Common myeloid progenitor, CD34-positive (primary cell): ENCODE measurements around the gene C19orf85.
A peak's percentile ranks its signal among the peaks of the same experiment; 100 is the strongest.

Experiments used
- CTCF ChIA-PET: fragments of 350-600 bp; sonication (Branson Sonifier 250); formaldehyde crosslinking; loops from one replicate; lab custom pipeline; 2021; ENCODE audit warnings: antibody characterized with exemption; lab: Charles Lee
- POLR2A ChIA-PET: fragments of 350-600 bp; sonication (Branson Sonifier 250); formaldehyde crosslinking; loops from one replicate; lab custom pipeline; 2021; ENCODE audit warnings: antibody characterized with exemption; lab: Charles Lee
- DNase-seq, 3 donors: peaks; one replicate each; pipeline versions ENCODE4 v3.0.0 to v3.0.0-alpha.2; 2013
- H3K27ac ChIP-seq, 2 experiments: 1 replicate in 1 of 2; 2 replicates in 1 of 2; pipeline ENCODE4 v1.7.0; 2013; ENCODE audit warnings: inconsistent platforms in 2 of 2, low read length in 2 of 2, mild to moderate bottlenecking in 2 of 2, low read depth in 1 of 2, moderate library complexity in 1 of 2; ENCODE audit not compliant: severe bottlenecking in 2 of 2, insufficient read depth in 1 of 2, poor library complexity in 1 of 2
- H3K27me3 ChIP-seq, 5 experiments: replicated peaks in 2 of 5; 1 replicate in 3 of 5; 2 replicates in 2 of 5; pipeline versions ENCODE4 v1.6.1 to v1.7.0; 2013; ENCODE audit warnings: low read length in 4 of 5, mild to moderate bottlenecking in 2 of 5, moderate library complexity in 2 of 5, inconsistent platforms in 1 of 5; ENCODE audit not compliant: insufficient read depth in 5 of 5, control insufficient read depth in 4 of 5
- H3K36me3 ChIP-seq, 4 experiments: 1 replicate in 2 of 4; 2 replicates in 2 of 4; pipeline versions ENCODE4 v1.6.1 to v1.7.0; 2013; ENCODE audit warnings: low read length in 3 of 4, control low read depth in 1 of 4, mild to moderate bottlenecking in 1 of 4; ENCODE audit not compliant: control insufficient read depth in 4 of 4, insufficient read depth in 4 of 4
- H3K4me1 ChIP-seq, 4 experiments: 1 replicate in 3 of 4; 2 replicates in 1 of 4; pipeline versions ENCODE4 v1.6.1 to v1.7.1; 2013; ENCODE audit warnings: low read length in 3 of 4, mild to moderate bottlenecking in 3 of 4, control low read depth in 1 of 4, inconsistent platforms in 1 of 4, moderate library complexity in 1 of 4; ENCODE audit not compliant: control insufficient read depth in 4 of 4, insufficient read depth in 4 of 4; ENCODE audit errors: control extremely low read depth in 1 of 4
- H3K4me3 ChIP-seq, 7 experiments: 1 replicate in 4 of 7; 2 replicates in 3 of 7; pipeline versions ENCODE4 v1.5.1 to v1.7.0; 2013; ENCODE audit warnings: mild to moderate bottlenecking in 7 of 7, low read length in 6 of 7, moderate library complexity in 6 of 7, inconsistent platforms in 2 of 7, low read depth in 2 of 7, control low read depth in 1 of 7; ENCODE audit not compliant: insufficient read depth in 4 of 7, control insufficient read depth in 1 of 7; ENCODE audit errors: extremely low read depth in 1 of 7
- H3K9me3 ChIP-seq, 5 experiments: 1 replicate in 4 of 5; 2 replicates in 1 of 5; pipeline versions ENCODE4 v1.6.1 to v1.7.1; 2013; ENCODE audit warnings: low read length in 4 of 5, mild to moderate bottlenecking in 2 of 5, inconsistent platforms in 1 of 5, low read depth in 1 of 5, moderate library complexity in 1 of 5; ENCODE audit not compliant: control insufficient read depth in 4 of 5, insufficient read depth in 2 of 5; ENCODE audit errors: control extremely low read depth in 1 of 5
- WGBS: methylation state at CpG from one replicate; pipeline ENCODE4 v1.1.5; 2013; ENCODE audit not compliant: insufficient coverage; 5-methylcytosine and 5-hydroxymethylcytosine counted together

C19orf85 gene

GRCh38 chr19:55440411-55441105 is 24.0 kb downstream of the C19orf85 start:
- Histone ChIP-seq H3K27me3 (peaks cover 3 to 87% (median 50%) of the 10 kb centered on the region in 5 experiments), H3K27ac (no peak overlapping the region), H3K36me3 (no peaks in the 10 kb centered on the region), H3K9me3 (no peaks in the 10 kb centered on the region), H3K4me1 (peaks cover 0 to 34% (median 28%) of the 10 kb centered on the region in 4 experiments), H3K4me3 (no peak overlapping the region)
- CTCF ChIA-PET = no interaction called here
- POLR2A ChIA-PET = no interaction called here
- 10% methylated on average over 27 of the region's 39 CpGs for WGBS
- no peak for DNase-seq

GRCh38 chr19:55439052-55439451 is 25.5 kb downstream of the C19orf85 start:
- no peaks in the 10 kb centered on the region for H3K36me3 ChIP-seq
- CTCF ChIA-PET = interaction anchor here (0.7 kb wide), 1 partner anchor 160 kb away, joined by 3 read pairs; no protein-coding TSS in a partner anchor
- 93% methylated on average over 5 of the region's 5 CpGs for WGBS

GRCh38 chr19:55437410-55437809 is 27.1 kb downstream of the C19orf85 start:
- no peaks in the 10 kb centered on the region for H3K9me3 ChIP-seq
- 8% methylated on average over 14 of the region's 17 CpGs for WGBS
- POLR2A ChIA-PET = interaction anchor here (0.6 kb wide), 1 partner anchor 43 kb away, joined by 3 read pairs; no protein-coding TSS in a partner anchor
- peaks cover 0 to 23% (median 19%) of the 10 kb centered on the region in 4 experiments for H3K4me1 ChIP-seq
- no peak overlapping the region for H3K4me3 ChIP-seq
- no peak overlapping the region for H3K27ac ChIP-seq
- peak; percentile 42 to 77 (median 75) for DNase-seq
- H3K36me3 ChIP-seq = no peaks in the 10 kb centered on the region
- H3K27me3 ChIP-seq = peaks cover 6 to 85% (median 40%) of the 10 kb centered on the region in 5 experiments
- CTCF ChIA-PET = interaction anchor here (0.6 to 1.2 kb wide), 7 partner anchors 11 to 567 kb away, joined by 3 to 6 read pairs (median 4); no protein-coding TSS in a partner anchor

More at GRCh38 chr19:55439052-55439451, 25.5 kb downstream of the C19orf85 start:
- Histone ChIP-seq H3K27ac (no peak overlapping the region), H3K4me1 (peaks cover 0 to 34% (median 28%) of the 10 kb centered on the region in 4 experiments), H3K9me3 (no peaks in the 10 kb centered on the region), H3K4me3 (no peak overlapping the region), H3K27me3 (peaks cover 3 to 83% (median 42%) of the 10 kb centered on the region in 5 experiments)
- POLR2A ChIA-PET = no interaction called here
- DNase-seq = no peak

DNA sequence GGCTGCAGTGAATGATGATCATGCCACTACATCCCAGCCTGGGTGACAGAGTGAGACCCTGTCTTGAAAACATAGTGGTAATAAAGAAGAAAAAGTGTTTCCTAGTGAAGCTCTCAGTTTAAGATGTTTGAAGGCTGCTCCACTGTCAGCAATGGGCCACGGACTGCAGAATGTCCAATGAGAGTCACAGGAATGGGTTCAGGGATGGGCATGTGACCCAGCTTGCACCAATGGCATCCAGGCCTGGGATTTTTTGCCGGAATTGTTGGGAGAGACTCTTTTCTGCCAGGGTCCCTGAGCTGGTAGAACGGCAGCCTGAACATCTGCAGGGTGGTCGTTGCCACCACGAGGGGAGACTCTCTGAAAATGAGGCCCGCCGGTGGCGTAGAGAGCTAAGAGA is 27.7 kb downstream of the C19orf85 start:
- H3K27me3 ChIP-seq = peaks cover 9 to 88% (median 43%) of the 10 kb centered on the region in 5 experiments
- POLR2A ChIA-PET = no interaction called here

DNA sequence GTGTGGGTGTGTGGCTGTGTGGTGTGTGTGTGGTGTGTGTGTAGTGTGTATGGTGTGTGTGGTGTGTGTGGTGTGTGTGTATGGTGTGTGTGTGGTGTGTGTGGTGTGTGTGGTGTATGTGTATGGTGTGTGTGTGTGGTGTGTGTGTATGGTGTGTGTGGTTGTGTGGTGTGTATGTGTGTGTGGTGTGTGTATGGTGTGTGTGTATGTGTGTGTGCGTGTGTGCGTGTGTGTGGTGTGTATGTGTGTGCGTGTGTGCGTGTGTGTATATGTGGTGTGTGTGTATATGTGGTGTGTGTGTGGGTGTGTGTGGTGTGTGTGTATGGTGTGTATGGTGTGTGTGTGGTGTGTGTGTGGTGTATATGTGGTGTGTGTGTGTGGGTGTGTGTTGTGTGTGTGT is 29.5 kb downstream of the C19orf85 start:
- ChIA-PET POLR2A (no interaction called here), CTCF (interaction anchor here (1.2 kb wide), 1 partner anchor 14 kb away, joined by 3 read pairs; no protein-coding TSS in a partner anchor)
- Histone ChIP-seq H3K4me1 (peaks cover 0 to under 1% (median under 1%) of the 10 kb centered on the region in 4 experiments), H3K9me3 (peaks cover 0 to 9% (median 0%) of the 10 kb centered on the region in 5 experiments), H3K4me3 (no peak overlapping the region), H3K27ac (no peak overlapping the region), H3K36me3 (no peaks in the 10 kb centered on the region), H3K27me3 (peaks cover 8 to 84% (median 29%) of the 10 kb centered on the region in 5 experiments)
- WGBS = no CpG with 5 or more reads among the region's 4 CpGs
- DNase-seq = peak in 1 of 3 donors; percentile 33

More for the DNA sequence above, 27.7 kb downstream of the C19orf85 start:
- no peak for DNase-seq
- Histone ChIP-seq H3K4me3 (no peak overlapping the region), H3K9me3 (no peaks in the 10 kb centered on the region), H3K4me1 (peaks cover 0 to 19% (median 17%) of the 10 kb centered on the region in 4 experiments), H3K36me3 (no peaks in the 10 kb centered on the region), H3K27ac (no peak overlapping the region)
- CTCF ChIA-PET = interaction anchor here (0.9 to 1.2 kb wide), 5 partner anchors 10 to 67 kb away, joined by 3 to 6 read pairs (median 4); no protein-coding TSS in a partner anchor
- WGBS = 47% methylated on average over 8 of the region's 8 CpGs

DNA sequence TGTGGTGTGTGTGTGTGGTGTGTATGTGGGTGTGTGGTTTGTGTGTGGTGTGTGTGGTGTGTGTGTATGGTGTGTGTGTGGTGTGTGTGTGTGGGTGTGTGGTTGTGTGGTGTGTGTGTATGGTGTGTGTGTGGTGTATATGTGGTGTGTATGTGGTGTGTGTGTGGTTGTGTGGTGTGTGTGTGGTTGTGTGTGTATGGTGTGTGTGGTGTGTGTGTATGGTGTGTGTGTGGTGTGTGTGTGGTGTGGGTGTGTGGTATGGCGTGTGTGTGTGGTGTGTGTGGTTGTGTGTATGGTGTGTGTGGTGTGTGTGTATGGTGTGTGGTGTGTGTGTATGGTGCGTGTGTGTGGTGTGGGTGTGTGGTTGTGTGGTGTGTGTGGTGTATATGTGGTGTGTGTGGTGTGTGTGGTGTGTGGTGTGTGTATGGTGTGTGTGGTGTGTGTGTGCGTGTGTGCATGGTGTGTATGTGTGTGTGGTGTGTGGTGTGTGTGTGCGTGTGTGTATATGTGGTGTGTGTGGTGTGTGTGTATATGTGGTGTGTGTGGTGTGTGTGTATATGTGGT is 30.1 kb downstream of the C19orf85 start:
- peaks cover 6 to 78% (median 28%) of the 10 kb centered on the region in 5 experiments for H3K27me3 ChIP-seq
- H3K27ac ChIP-seq = no peak overlapping the region
- DNase-seq = peak in 2 of 3 donors; percentile 25 to 63
- H3K4me1 ChIP-seq = no peaks in the 10 kb centered on the region
- no peaks in the 10 kb centered on the region for H3K36me3 ChIP-seq
- ChIA-PET CTCF (no interaction called here), POLR2A (no interaction called here)
- 100% methylated on average over 1 of the region's 4 CpGs for WGBS
- no peak overlapping the region for H3K4me3 ChIP-seq
- H3K9me3 ChIP-seq = peaks cover 0 to 9% (median 0%) of the 10 kb centered on the region in 5 experiments
